NCI-H1417 (cell line): ENCODE results near the gene BTF3L4.
"Not testable (repeated sequence)": the region's sequence is repeated elsewhere in the genome, so short reads cannot be mapped to it uniquely, and the experiment has no call there.

ENCODE experiments used
- DNase-seq, 3 experiments: peaks; one replicate each; lab custom pipeline; 2025; lab: John Stamatoyannopoulos, UW

The BTF3L4 gene

GRCh38 chr1:52055066-52055865 lies 829 bp upstream of the BTF3L4 start, which contains the start of gene TXNDC12:
TXNDC12 (minus strand) TSS chr1:52055191; CDS start chr1:52055096, 95 bp downstream.
- peak; percentile 85 to 94 (median 90) for DNase-seq

- no peak for DNase-seq
These were observed 281 bp upstream of the BTF3L4 start for GRCh38 chr1:52055866-52056162.

- no peak for DNase-seq
These were observed 789 bp downstream of the BTF3L4 start for GRCh38 chr1:52056937-52057231.

- DNase-seq, result no peak
These were observed 1.2 kb downstream of the BTF3L4 start for GRCh38 chr1:52057255-52057654.

DNA sequence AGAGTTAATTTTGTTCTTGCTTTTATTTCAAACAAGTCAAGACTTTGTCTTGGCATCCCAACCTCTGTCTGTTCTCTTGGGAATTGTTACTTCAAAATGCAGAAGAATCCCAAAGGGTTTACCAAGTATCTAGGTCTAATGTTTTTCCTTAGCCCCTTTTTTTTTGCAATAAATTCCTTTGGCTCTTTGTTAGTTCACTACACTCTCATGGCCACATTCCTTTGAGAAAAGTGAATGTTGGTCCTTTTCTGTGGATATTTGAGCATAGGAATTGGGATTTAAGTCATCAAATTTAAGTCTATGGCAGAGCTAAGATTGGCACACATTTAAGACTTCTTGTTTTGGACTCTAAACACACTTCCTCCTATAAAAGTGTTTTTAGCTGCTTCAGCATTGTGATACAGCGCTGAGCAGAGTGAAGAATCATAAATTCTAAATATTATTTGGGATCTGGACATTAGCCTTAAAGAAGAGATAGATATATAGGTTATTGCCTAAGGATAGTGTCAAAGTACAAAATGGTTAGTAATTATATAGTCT lies 1.9 kb downstream of the BTF3L4 start:
- no peak for DNase-seq

- no peak for DNase-seq
These were observed 3.2 kb downstream of the BTF3L4 start for GRCh38 chr1:52059321-52059720.

- no peak for DNase-seq
These were observed 3.8 kb downstream of the BTF3L4 start for GRCh38 chr1:52059888-52060287.

DNA sequence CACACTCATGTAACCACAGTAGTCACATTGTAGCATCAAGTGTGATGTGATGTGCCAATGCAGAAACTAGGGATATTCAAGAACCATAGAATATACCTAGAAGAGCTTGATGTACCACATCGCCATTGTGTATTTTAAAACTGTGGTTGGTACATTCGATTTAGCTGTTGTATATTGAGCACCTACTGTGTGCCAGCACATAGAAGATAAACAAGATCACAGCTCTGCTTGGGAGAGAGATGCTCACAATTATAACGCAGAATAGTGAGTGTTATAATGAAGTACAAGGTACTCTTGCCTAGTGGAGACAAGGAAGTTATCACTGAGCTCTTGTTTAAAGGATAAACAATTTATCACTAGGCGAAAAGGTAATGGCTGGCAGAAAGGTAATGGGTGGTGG lies 4.7 kb downstream of the BTF3L4 start:
- no peak for DNase-seq

DNA sequence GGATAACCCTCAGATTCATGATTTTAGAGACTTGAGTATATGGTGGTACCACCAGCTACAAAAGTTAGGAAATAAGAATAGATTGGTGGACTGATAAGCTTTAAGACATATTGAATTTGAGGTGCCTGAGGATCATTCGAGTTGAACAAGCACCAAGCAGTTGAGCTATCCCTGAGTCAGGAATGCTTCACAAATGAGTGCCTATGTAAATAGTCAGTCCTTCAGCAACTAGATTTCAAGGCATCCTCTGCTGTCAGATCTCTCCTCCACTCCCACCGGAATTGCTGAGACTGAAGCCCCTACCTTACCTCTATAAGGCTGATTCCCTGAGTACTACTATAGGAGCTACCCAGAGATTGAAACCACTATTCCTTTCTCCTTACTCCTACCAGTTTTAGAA lies 7.1 kb downstream of the BTF3L4 start:
- no peak for DNase-seq

DNA sequence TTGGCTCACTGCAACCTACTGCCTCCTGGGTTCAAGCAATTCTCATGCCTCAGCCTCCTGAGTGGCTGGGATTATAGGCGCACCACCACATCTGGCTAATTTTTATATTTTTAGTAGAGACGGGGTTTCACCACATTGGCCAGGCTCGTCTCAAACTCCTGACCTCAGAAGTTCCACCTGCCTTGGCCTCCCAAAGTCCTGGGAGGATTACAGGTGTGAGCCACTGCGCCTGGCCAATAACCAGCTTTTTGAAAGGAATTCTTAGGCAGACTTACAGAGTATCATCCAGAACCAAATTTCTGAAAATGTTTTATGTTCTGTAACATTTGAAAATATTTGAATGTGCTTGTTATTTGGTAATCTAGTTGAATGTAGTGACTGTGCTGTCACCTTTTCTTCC lies 14.6 kb downstream of the BTF3L4 start:
- no peak for DNase-seq

GRCh38 chr1:52072291-52072690 lies 16.2 kb downstream of the BTF3L4 start:
- no peak for DNase-seq

GRCh38 chr1:52077277-52077676 lies 21.2 kb downstream of the BTF3L4 start:
- not testable (repeated sequence) for DNase-seq

DNA sequence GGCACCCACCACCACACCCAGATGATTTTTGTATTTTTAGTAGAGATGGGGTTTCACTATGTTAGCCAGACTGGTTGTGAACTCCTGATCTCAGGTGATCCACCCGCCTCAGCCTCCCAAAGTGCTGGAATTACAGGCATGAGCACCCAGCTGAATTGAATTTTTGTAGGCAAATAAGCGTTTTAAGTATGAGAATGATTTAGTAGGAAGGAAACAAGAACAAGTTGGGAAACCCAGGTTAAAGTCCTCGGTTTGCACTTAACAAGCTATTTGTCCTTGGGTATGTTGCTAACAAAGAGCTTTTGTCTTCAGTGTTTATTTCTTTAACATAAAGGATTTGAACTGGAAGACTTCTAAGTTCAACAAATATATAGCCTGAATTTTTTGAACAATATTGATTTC lies 23.9 kb downstream of the BTF3L4 start:
- DNase-seq, result no peak

DNA sequence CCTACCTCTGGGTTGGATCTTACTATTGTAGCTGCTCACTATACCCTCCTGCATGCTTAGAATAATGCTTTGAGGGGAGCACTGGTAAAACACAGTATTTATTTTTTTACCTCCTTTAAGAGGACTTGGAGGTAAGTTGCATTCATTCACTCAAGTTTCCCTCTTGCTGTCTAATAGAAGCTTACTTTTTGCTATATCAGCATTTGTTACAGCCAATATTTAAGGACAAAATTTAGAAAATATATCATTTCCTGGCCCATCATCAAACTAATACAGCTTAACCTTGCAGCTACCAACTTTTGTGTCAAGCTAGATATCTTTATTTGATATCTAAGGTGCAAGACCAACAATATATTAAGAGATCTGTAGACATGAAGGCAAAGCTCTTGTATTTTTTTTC lies 31.8 kb downstream of the BTF3L4 start:
- DNase-seq, result not testable (repeated sequence)

DNA sequence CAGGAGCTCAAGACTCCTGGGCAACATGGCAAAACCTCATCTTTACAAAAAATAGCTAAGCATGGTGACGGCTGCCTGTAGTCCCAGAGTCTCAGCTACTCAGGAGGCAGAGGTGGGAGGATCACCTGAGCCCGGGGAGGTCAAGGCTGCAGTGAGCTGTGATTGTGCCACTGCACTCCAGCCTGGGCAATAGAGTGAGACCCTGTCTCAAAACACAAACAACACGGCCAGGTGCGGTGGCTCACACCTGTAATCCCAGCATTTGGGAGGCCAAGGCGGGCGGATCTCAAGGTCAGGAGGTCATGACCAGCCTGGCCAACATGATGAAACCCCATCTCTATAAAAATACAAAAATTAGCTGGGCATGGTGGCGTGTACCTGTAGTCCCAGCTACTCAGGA lies 38.2 kb downstream of the BTF3L4 start:
- DNase-seq, result not testable (repeated sequence)

DNA sequence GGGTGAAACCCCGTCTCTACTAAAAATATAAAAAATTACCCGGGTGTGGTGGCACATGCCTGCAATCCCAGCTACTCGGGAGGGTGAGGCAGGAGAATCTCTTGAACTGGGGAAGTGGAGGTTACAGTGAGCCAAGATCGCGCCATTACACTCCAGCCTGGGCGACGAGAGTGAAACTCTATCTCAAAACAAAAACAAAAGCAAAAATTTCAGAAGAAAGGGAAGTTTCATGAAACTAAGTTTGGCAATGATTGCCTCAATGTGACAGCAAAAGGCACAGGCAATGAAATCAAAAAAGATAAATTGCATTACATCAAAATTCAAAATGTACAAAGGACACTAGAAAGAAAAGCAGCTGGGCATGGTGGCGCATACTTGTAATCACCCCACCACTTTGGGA lies 40.1 kb downstream of the BTF3L4 start:
- DNase-seq, result no peak

GRCh38 chr1:52098139-52098871 lies 42.2 kb downstream of the BTF3L4 start:
- DNase-seq, result peak in 2 of 3 experiments; percentile 55 to 87

DNA sequence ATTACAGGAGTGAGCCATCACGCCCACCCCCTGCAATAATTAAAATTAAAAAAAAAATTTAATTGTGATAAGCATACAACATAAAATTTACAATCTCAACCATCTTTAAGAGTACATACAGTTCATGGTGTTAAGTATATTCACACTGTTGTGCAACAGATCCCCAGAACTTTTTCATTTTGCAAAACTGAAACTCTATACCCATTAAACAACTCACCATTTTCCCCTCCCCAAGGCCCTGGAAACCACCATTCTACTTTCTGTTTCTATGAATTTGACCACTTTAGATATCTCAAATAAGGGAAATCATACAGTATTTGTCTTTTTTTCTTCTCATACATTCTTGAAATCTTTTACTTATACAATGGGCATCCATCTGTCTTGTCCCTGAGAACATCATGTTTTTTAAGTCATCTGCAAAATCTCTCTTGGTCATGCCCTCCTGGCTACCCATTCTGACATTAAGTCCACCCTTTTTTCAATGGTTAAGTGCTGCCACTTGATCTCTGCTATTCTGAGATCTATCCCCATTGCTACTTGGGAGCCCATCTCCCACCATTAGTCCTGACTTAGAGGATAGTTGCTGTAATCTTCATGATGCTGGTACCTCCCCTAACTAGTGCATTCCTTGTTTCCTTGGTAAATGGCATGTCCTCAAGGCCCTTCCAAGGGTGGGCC lies 46.4 kb downstream of the BTF3L4 start:
- no peak for DNase-seq

DNA sequence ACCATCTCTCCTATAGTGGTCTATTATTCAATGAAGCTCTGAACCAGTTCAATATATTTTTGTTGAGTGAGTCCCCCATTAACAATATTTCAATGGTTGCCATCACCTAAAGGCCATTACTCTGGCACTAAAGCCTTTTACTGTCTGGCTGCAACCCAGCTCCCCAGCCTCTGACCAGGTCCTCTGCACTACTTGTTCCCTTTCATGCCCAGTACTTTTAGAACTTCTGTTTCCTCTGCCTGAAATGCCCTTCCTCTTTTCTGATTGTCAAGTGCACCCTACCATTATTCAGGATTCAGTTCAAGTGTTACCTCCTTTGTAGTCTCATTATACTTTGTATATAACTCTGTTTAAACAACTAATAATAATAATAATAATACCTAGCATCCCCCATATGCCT lies 55.4 kb downstream of the BTF3L4 start:
- DNase-seq, result no peak

GRCh38 chr1:52112489-52112888 lies 56.4 kb downstream of the BTF3L4 start:
- DNase-seq, result no peak

DNA sequence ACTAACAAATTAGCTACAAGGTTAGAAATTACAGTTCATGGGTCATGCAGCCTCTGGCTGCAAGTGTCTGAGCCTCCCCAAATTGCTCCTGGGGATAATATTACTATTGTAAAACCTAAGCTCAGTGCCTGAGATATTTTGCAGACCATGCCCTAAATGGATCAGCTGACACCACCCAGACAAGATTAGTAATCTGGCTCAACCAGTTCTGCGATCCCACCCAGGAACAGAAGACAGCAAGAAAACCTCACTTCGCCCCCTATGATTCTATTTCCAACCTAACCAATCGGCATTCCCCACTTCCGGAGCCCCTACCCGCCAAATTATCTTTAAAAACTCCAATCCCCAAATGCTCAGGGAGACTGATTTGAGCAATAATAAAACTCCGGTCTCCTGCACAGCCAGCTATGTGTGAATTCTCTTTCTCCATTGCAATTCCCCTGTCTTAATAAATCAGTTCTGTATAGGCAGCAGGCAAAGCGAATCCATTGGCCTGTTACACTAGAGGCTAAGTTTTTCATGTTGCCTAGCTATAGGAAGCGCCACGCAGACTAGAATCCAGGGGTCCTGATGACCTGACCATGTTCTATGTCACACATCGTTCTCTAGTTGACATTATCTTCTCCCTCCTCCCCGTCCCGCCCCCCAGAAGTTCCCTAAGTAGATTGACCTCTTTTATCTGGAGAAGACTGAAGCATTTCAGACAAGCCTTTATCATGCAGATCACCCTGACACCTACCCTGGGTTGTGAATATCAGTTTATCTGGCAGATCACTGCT lies 63.4 kb downstream of the BTF3L4 start:
- no peak for DNase-seq

- DNase-seq, result no peak
These were observed 66.3 kb downstream of the BTF3L4 start for GRCh38 chr1:52122384-52122783.
